Esophagus squamous epithelium (tissue), 4 donors: ENCODE data around the gene P2RX4.

Experiments used
- POLR2A ChIP-seq, 4 donors: fragments of 450-650 bp; IDR thresholded peaks; one replicate each; pipeline ENCODE4 v1.6.1; 2017; ENCODE audit warnings: antibody characterized with exemption in 4 of 4, mild to moderate bottlenecking in 4 of 4, moderate library complexity in 3 of 4
- TF ChIP-seq, protein P1 (sequence below), 6 experiments: fragments of 450-650 bp in 4 of 6; fragments of 200-600 bp in 2 of 6; sonication (generic) in 2 of 6; IDR thresholded peaks; one replicate each; pipeline ENCODE4 v1.5.1; 2016 to 2019; ENCODE audit warnings: antibody characterized with exemption in 6 of 6, mild to moderate bottlenecking in 4 of 6, moderate library complexity in 4 of 6

DNA sequence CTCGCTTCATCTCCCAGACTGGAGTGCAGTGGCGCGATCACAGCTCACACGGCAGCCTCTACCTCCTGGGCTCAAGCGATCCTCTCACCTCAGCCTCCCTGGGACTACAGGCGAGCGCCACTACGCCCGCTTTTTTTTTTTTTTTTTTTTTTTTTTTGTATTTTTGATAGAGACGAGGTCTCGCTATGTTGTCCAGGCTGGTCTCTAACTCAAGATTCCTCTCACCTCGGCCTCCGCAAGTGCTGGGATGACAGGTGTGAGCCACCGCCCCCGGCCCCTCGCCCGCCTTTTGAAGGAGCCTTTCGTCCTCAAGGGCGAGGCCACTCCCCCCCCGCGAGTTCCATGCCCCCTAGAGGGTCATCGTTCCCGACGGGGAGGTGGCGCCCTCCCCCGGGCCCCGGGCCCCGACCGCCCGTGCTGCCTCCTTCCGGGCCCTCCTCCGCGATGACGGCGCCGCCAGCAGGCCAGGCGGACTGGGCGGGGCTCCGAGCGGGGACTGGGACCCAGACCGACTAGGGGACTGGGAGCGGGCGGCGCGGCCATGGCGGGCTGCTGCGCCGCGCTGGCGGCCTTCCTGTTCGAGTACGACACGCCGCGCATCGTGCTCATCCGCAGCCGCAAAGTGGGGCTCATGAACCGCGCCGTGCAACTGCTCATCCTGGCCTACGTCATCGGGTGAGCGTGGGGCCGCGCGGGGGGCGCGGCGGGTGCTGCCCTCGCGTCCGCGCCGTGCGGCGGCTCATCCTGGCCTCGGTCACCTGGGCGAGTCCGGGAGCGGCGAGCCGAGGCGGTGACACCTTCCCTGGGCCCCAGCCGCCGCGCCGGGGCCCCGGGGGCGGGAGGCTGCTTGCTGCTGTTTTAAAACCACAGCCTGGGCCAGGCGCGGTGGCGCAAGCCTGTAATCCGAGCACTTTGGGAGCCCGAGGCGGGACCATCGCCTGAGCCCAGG, at the start of gene P2RX4:
- TF ChIP-seq POLR2A (IDR thresholded peaks at IDR 0.05) = peak in 2 of 4 donors; percentile 91 to 96
- TF ChIP-seq, protein P1, sequence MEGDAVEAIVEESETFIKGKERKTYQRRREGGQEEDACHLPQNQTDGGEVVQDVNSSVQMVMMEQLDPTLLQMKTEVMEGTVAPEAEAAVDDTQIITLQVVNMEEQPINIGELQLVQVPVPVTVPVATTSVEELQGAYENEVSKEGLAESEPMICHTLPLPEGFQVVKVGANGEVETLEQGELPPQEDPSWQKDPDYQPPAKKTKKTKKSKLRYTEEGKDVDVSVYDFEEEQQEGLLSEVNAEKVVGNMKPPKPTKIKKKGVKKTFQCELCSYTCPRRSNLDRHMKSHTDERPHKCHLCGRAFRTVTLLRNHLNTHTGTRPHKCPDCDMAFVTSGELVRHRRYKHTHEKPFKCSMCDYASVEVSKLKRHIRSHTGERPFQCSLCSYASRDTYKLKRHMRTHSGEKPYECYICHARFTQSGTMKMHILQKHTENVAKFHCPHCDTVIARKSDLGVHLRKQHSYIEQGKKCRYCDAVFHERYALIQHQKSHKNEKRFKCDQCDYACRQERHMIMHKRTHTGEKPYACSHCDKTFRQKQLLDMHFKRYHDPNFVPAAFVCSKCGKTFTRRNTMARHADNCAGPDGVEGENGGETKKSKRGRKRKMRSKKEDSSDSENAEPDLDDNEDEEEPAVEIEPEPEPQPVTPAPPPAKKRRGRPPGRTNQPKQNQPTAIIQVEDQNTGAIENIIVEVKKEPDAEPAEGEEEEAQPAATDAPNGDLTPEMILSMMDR (IDR thresholded peaks at IDR 0.05) = peak in 3 of 6 experiments; percentile 26 to 27 (median 27)
